IMR-90 (cell line): Measurements from ENCODE around the gene MTOR. TPM values are rescaled to one million over a fixed set of nuclear protein-coding genes. Genes with fewer than 3 reads are reported as not detected.

Source experiments
- ATAC-seq: fragments of 200-7000 bp; cut with Tn5 transposase; 2 replicates; pipeline ENCODE4 v1.9.1; 2020; ENCODE audit warnings: low read depth, mild to moderate bottlenecking, moderate library complexity
- BruUV-seq: library from RNA; stranded (reverse); fragments of 400-500 nt; replicated peaks from 2 replicates; lab custom pipeline; 2021; lab: Mats Ljungman, UMichigan
- CTCF ChIA-PET: fragments of 300-600 bp; formaldehyde crosslinking; extraction: SDS; loops from one replicate; lab custom pipeline; 2021; ENCODE audit warnings: antibody characterized with exemption; lab: Yijun Ruan, JAX
- POLR2A ChIA-PET: fragments of 300-600 bp; sonication (Branson Sonifier 250); formaldehyde crosslinking; loops from one replicate; lab custom pipeline; 2022; ENCODE audit warnings: antibody characterized with exemption; ENCODE audit not compliant: unreplicated experiment; lab: Charles Lee
- DNase-seq: peaks from one replicate; pipeline ENCODE4 v3.0.0; 2013
- H2AFZ ChIP-seq: replicated peaks from 2 replicates; pipeline ENCODE3; 2013; ENCODE audit warnings: low read length, mild to moderate bottlenecking; ENCODE audit not compliant: poor library complexity
- H2AK5ac ChIP-seq: 2 replicates; pipeline ENCODE4 v1.6.1; 2013; ENCODE audit warnings: low read depth, low read length, inconsistent platforms
- H2AK9ac ChIP-seq: replicated peaks from 2 replicates; pipeline ENCODE3; 2013; ENCODE audit warnings: mild to moderate bottlenecking, low read depth, low read length, moderate library complexity; ENCODE audit not compliant: poor library complexity
- H2BK120ac ChIP-seq: 2 replicates; pipeline ENCODE4 v1.6.1; 2013; ENCODE audit warnings: low read depth, low read length, inconsistent platforms
- H2BK15ac ChIP-seq: 3 replicates; pipeline ENCODE4 v1.6.1; 2013; ENCODE audit warnings: low read depth, low read length, inconsistent platforms
- H2BK20ac ChIP-seq: 2 replicates; pipeline ENCODE4 v1.6.1; 2013; ENCODE audit warnings: low read depth, mild to moderate bottlenecking, inconsistent platforms, low read length, moderate library complexity
- H2BK5ac ChIP-seq: 2 replicates; pipeline ENCODE4 v1.6.1; 2013; ENCODE audit warnings: mild to moderate bottlenecking, low read depth, low read length, inconsistent platforms; ENCODE audit not compliant: poor library complexity, severe bottlenecking
- H3K14ac ChIP-seq: replicated peaks from 2 replicates; pipeline ENCODE4 v1.6.1; 2013; ENCODE audit warnings: low read depth, low read length, inconsistent platforms
- H3K18ac ChIP-seq: 2 replicates; pipeline ENCODE4 v1.6.1; 2013; ENCODE audit warnings: low read depth, low read length, control low read depth
- H3K23ac ChIP-seq: 2 replicates; pipeline ENCODE4 v1.6.1; 2013; ENCODE audit warnings: low read depth, low read length, inconsistent platforms
- H3K27ac ChIP-seq: 2 replicates; pipeline ENCODE4 v1.5.1; 2013; ENCODE audit warnings: mild to moderate bottlenecking, control low read depth, low read length; ENCODE audit not compliant: insufficient read depth
- H3K27me3 ChIP-seq: 2 replicates; pipeline ENCODE4 v1.6.1; 2013; ENCODE audit warnings: low read length; ENCODE audit not compliant: control insufficient read depth, insufficient read depth
- H3K36me3 ChIP-seq: 2 replicates; pipeline ENCODE4 v1.6.1; 2013; ENCODE audit warnings: low read length, mixed read lengths; ENCODE audit not compliant: control insufficient read depth, insufficient read depth
- H3K4ac ChIP-seq: 2 replicates; pipeline ENCODE4 v1.6.1; 2013; ENCODE audit warnings: low read depth, low read length, inconsistent platforms
- H3K4me1 ChIP-seq: 2 replicates; pipeline ENCODE4 v1.6.1; 2013; ENCODE audit warnings: low read length, mixed read lengths; ENCODE audit not compliant: control insufficient read depth, insufficient read depth
- H3K4me2 ChIP-seq: 2 replicates; pipeline ENCODE4 v1.6.1; 2013; ENCODE audit warnings: low read depth, mild to moderate bottlenecking, control low read depth, low read length, moderate library complexity
- H3K4me3 ChIP-seq: 2 replicates; pipeline ENCODE4 v1.5.1; 2013; ENCODE audit warnings: low read depth, mild to moderate bottlenecking, control low read depth, low read length, moderate library complexity; ENCODE audit not compliant: insufficient read depth
- H3K56ac ChIP-seq: 2 replicates; pipeline ENCODE4 v1.6.1; 2013; ENCODE audit warnings: low read length, inconsistent platforms; ENCODE audit not compliant: insufficient read depth; ENCODE audit errors: extremely low read depth
- H3K79me1 ChIP-seq, 2 experiments: 2 replicates each; pipeline ENCODE4 v1.6.1; 2013; ENCODE audit warnings: low read length in 2 of 2, inconsistent platforms in 1 of 2, low read depth in 1 of 2
- H3K9ac ChIP-seq: 2 replicates; pipeline ENCODE4 v1.6.1; 2013; ENCODE audit warnings: low read depth, low read length, control low read depth
- H3K9me1 ChIP-seq: 2 replicates; pipeline ENCODE4 v1.6.1; 2013; ENCODE audit warnings: low read length, inconsistent platforms; ENCODE audit not compliant: insufficient read depth
- H3K9me3 ChIP-seq: 2 replicates; pipeline ENCODE4 v1.6.1; 2013; ENCODE audit warnings: low read length; ENCODE audit not compliant: control insufficient read depth, insufficient read depth
- H4K20me1 ChIP-seq: 2 replicates; pipeline ENCODE4 v1.6.1; 2013; ENCODE audit warnings: low read length, inconsistent platforms; ENCODE audit not compliant: insufficient read depth
- H4K5ac ChIP-seq: 2 replicates; pipeline ENCODE4 v1.6.1; 2013; ENCODE audit warnings: mild to moderate bottlenecking, low read depth, low read length, control low read depth
- H4K8ac ChIP-seq, 2 experiments: 2 replicates each; pipeline ENCODE4 v1.6.1; 2013; ENCODE audit warnings: low read depth in 2 of 2, low read length in 2 of 2, control low read depth in 1 of 2, inconsistent platforms in 1 of 2
- H4K91ac ChIP-seq: 2 replicates; pipeline ENCODE4 v1.6.1; 2013; ENCODE audit warnings: low read depth, low read length, inconsistent platforms; ENCODE audit not compliant: insufficient read depth
- BHLHE40 ChIP-seq: fragments of 150-350 bp; IDR thresholded peaks from 2 replicates; pipeline ENCODE4 v1.6.1; 2016; ENCODE audit warnings: mild to moderate bottlenecking, low read depth, low read length
- CEBPB ChIP-seq: IDR thresholded peaks from 2 replicates; pipeline ENCODE4 v1.6.1; 2012; ENCODE audit warnings: low read depth, low read length, improper control_type of control experiment
- CHD1 ChIP-seq: IDR thresholded peaks from 2 replicates; pipeline ENCODE4 v1.6.1; 2012; ENCODE audit warnings: low read depth, low read length, improper control_type of control experiment
- FOS ChIP-seq: fragments of 150-350 bp; IDR thresholded peaks from 2 replicates; pipeline ENCODE4 v1.6.1; 2016; ENCODE audit warnings: low read depth, low read length
- MAFK ChIP-seq: IDR thresholded peaks from 2 replicates; pipeline ENCODE4 v1.6.1; 2012; ENCODE audit warnings: low read depth, low read length, improper control_type of control experiment
- MAZ ChIP-seq: IDR thresholded peaks from 2 replicates; pipeline ENCODE4 v1.6.1; 2012; ENCODE audit warnings: low read depth, mild to moderate bottlenecking, low read length, improper control_type of control experiment, moderate library complexity, borderline replicate concordance
- MXI1 ChIP-seq: IDR thresholded peaks from 2 replicates; pipeline ENCODE4 v1.6.1; 2012; ENCODE audit warnings: low read depth, mild to moderate bottlenecking, low read length, moderate library complexity, borderline replicate concordance
- NFE2L2 ChIP-seq: fragments of 150-350 bp; IDR thresholded peaks from 2 replicates; pipeline ENCODE4 v1.6.1; 2016; ENCODE audit warnings: low read depth, mild to moderate bottlenecking, low read length
- POLR2A ChIP-seq: IDR thresholded peaks from 2 replicates; pipeline ENCODE4 v1.6.1; 2012; ENCODE audit warnings: mild to moderate bottlenecking, low read depth, low read length
- RAD21 ChIP-seq: IDR thresholded peaks from 2 replicates; pipeline ENCODE4 v1.6.1; 2012; ENCODE audit warnings: low read length, improper control_type of control experiment
- RCOR1 ChIP-seq: IDR thresholded peaks from 2 replicates; pipeline ENCODE4 v1.6.1; 2012; ENCODE audit warnings: mild to moderate bottlenecking, low read length, improper control_type of control experiment; ENCODE audit not compliant: insufficient replicate concordance
- RFX5 ChIP-seq: IDR thresholded peaks from 2 replicates; pipeline ENCODE4 v1.8.0; 2012; ENCODE audit warnings: low read depth, mild to moderate bottlenecking, low read length, moderate library complexity
- SMC3 ChIP-seq: fragments of 150-350 bp; IDR thresholded peaks from 2 replicates; pipeline ENCODE4 v1.6.1; 2016; ENCODE audit warnings: low read depth, mild to moderate bottlenecking, antibody characterized with exemption, low read length, moderate library complexity
- USF2 ChIP-seq: fragments of 150-350 bp; IDR thresholded peaks from 2 replicates; pipeline ENCODE4 v1.6.1; 2017; ENCODE audit warnings: mild to moderate bottlenecking, antibody characterized with exemption, low read length, low read depth
- WGBS, 2 experiments: methylation state at CpG; one replicate each; pipeline versions ENCODE4 v1.1.5 to v1.1.7; 2013; ENCODE audit warnings: missing lambda C conversion rate in 2 of 2; ENCODE audit not compliant: insufficient read length in 1 of 2; ENCODE audit errors: extremely low coverage in 2 of 2; 5-methylcytosine and 5-hydroxymethylcytosine counted together
- dilution Hi-C: fragments of 300-500 bp; cut with HindIII; formaldehyde crosslinking; loops from one replicate; pipeline ENCODE4 v1.14.3; 2018; ENCODE audit warnings: low sequenced_read_pairs; ENCODE audit not compliant: unreplicated experiment
- in situ Hi-C: fragments of 300-500 bp; cut with MboI; formaldehyde crosslinking; loops from 3 replicates; pipeline ENCODE4 v1.14.3; 2019; ENCODE audit warnings: low sequenced_read_pairs, inconsistent platforms, mixed read lengths
- intact Hi-C: fragments of 100-400 bp; cut with micrococcal nuclease; formaldehyde crosslinking; loops from 2 replicates; pipeline ENCODE4 v1.10.0; 2022
- polyA plus RNA-seq, 3 experiments: library from polyadenylated mRNA; depleted of rRNA; stranded (reverse); fragments of >200 nt; gene quantifications; 2 replicates each; pipeline ENCODE4 v1.2.3, GENCODE V29; 2012; ENCODE audit warnings: low replicate concordance in 1 of 3
- total RNA-seq: library from RNA; depleted of rRNA; stranded (reverse); fragments of >200 nt; gene quantifications from 2 replicates; pipeline ENCODE4 v1.2.3, GENCODE V29; 2012
- TF ChIP-seq, protein P1 (sequence below): conservative IDR thresholded peaks from 2 replicates; pipeline ENCODE4 v1.5.1; 2012; ENCODE audit warnings: mild to moderate bottlenecking, low read depth, low read length, improper control_type of control experiment
- TF ChIP-seq, protein P2 (sequence below): fragments of 150-350 bp; IDR thresholded peaks from 2 replicates; pipeline ENCODE4 v1.6.1; 2016; ENCODE audit warnings: low read depth, mild to moderate bottlenecking, low read length, moderate library complexity, borderline replicate concordance

MTOR gene
- total and polyA plus RNA-seq, 2 of the 4 experiments (the other 2 are of a cell fraction): 19.2 to 36.7 TPM

- Histone ChIP-seq H3K23ac (no peak overlapping the region), H3K14ac (no peak overlapping the region), H3K4me2 (peak overlapping the region; percentile 83), H3K27ac (no peak overlapping the region), H2BK120ac (no peak overlapping the region), H3K4ac (no peak overlapping the region), H3K4me3 (peak overlapping the region; percentile 26; the same call in 1 of the 2 replicates), H2AK5ac (no peak overlapping the region), H3K4me1 (peaks cover 7% of the 10 kb centered on the region; the same call in 1 of the 2 replicates), H4K5ac (no peak overlapping the region), H3K56ac (no peak overlapping the region), H4K91ac (no peak overlapping the region), H4K8ac (peak overlapping the region; percentile 10 to 50; a peak in 1 of 4 replicates), H2AFZ (peak overlapping the region; percentile 81), H2BK20ac (no peak overlapping the region), H4K20me1 (no peaks in the 10 kb centered on the region), H3K36me3 (no peaks in the 10 kb centered on the region), H2AK9ac (no peak overlapping the region), H3K9me1 (peaks cover 10% of the 10 kb centered on the region; the same call in 1 of the 2 replicates), H3K18ac (no peak overlapping the region), H2BK15ac (no peak overlapping the region), H2BK5ac (no peak overlapping the region), H3K27me3 (no peaks in the 10 kb centered on the region), H3K9me3 (no peaks in the 10 kb centered on the region), H3K9ac (peak overlapping the region; percentile 24; the same call in 1 of the 2 replicates), H3K79me1 (peaks cover 15 to 18% of the 10 kb centered on the region in 2 experiments)
- TF ChIP-seq MAFK: no peak
- no peak for TF ChIP-seq MAZ
- TF ChIP-seq RCOR1: no peak
- TF ChIP-seq MXI1: no peak
- TF ChIP-seq, protein P1, sequence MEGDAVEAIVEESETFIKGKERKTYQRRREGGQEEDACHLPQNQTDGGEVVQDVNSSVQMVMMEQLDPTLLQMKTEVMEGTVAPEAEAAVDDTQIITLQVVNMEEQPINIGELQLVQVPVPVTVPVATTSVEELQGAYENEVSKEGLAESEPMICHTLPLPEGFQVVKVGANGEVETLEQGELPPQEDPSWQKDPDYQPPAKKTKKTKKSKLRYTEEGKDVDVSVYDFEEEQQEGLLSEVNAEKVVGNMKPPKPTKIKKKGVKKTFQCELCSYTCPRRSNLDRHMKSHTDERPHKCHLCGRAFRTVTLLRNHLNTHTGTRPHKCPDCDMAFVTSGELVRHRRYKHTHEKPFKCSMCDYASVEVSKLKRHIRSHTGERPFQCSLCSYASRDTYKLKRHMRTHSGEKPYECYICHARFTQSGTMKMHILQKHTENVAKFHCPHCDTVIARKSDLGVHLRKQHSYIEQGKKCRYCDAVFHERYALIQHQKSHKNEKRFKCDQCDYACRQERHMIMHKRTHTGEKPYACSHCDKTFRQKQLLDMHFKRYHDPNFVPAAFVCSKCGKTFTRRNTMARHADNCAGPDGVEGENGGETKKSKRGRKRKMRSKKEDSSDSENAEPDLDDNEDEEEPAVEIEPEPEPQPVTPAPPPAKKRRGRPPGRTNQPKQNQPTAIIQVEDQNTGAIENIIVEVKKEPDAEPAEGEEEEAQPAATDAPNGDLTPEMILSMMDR: no peak
- TF ChIP-seq FOS: no peak
- no peak for TF ChIP-seq RFX5
- no peak for TF ChIP-seq BHLHE40
- TF ChIP-seq USF2: no peak
- TF ChIP-seq, protein P2, sequence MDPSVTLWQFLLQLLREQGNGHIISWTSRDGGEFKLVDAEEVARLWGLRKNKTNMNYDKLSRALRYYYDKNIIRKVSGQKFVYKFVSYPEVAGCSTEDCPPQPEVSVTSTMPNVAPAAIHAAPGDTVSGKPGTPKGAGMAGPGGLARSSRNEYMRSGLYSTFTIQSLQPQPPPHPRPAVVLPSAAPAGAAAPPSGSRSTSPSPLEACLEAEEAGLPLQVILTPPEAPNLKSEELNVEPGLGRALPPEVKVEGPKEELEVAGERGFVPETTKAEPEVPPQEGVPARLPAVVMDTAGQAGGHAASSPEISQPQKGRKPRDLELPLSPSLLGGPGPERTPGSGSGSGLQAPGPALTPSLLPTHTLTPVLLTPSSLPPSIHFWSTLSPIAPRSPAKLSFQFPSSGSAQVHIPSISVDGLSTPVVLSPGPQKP: no peak
- TF ChIP-seq NFE2L2: no peak
- TF ChIP-seq CEBPB: no peak
- no peak for TF ChIP-seq RAD21
- no peak for TF ChIP-seq CHD1
- TF ChIP-seq SMC3: no peak
- TF ChIP-seq POLR2A: no peak
- in situ Hi-C loops (no loop called here), dilution Hi-C loops (no loop called here), intact Hi-C loops (loop anchor here (10.0 kb wide), 1 partner anchor 462 kb away; the partner anchor contains the start of gene AGTRAP)
- ATAC-seq (no peak), DNase-seq (no peak)
- CTCF ChIA-PET: interaction anchor here (0.6 to 1.4 kb wide), 4 partner anchors 9 to 373 kb away, joined by 3 to 5 read pairs (median 4); no protein-coding TSS in a partner anchor
- no TSS peak for BruUV-seq
- WGBS, 2 experiments: 13% methylated on average over 5 of the region's 9 CpGs; no CpG with 5 or more reads in 1 of the 2 experiments
- POLR2A ChIA-PET: interaction anchor here (1.0 kb wide), 1 partner anchor 9 kb away, joined by 5 read pairs; no protein-coding TSS in a partner anchor
Measured at GRCh38 chr1:11272544-11272831, 10.1 kb upstream of the MTOR start.
